NCI-H748 (cell line): ENCODE results near the gene SYT13.

Experiments
- DNase-seq: peaks from one replicate; lab custom pipeline; 2025; ENCODE audit not compliant: unreplicated experiment; lab: John Stamatoyannopoulos, UW

SYT13 gene

GRCh38 chr11:45313171-45313865 is 27.2 kb upstream of the SYT13 start:
- DNase-seq, result no peak

- peak; percentile 31 for DNase-seq
These were observed 19.9 kb upstream of the SYT13 start for GRCh38 chr11:45305874-45306623.

- no peak for DNase-seq
These were observed 18.8 kb upstream of the SYT13 start for GRCh38 chr11:45304992-45305335.

GRCh38 chr11:45304111-45304991 is 18.2 kb upstream of the SYT13 start:
- DNase-seq, result no peak

- DNase-seq, result no peak
These were observed 17.2 kb upstream of the SYT13 start for GRCh38 chr11:45303316-45303715.

GRCh38 chr11:45301537-45302246 is 15.6 kb upstream of the SYT13 start:
- peak; percentile 88 for DNase-seq

- DNase-seq, result no peak
These were observed 14.6 kb upstream of the SYT13 start for GRCh38 chr11:45300715-45301114.

GRCh38 chr11:45298718-45299117 is 12.6 kb upstream of the SYT13 start:
- DNase-seq, result no peak

- DNase-seq, result no peak
These were observed 9.9 kb upstream of the SYT13 start for GRCh38 chr11:45296075-45296474.

- no peak for DNase-seq
These were observed 8.4 kb upstream of the SYT13 start for GRCh38 chr11:45294499-45294898.

GRCh38 chr11:45293566-45294192 is 7.5 kb upstream of the SYT13 start:
- DNase-seq, result peak; percentile 79

GRCh38 chr11:45290586-45290985 is 4.4 kb upstream of the SYT13 start:
- DNase-seq, result no peak

- no peak for DNase-seq
These were observed 3.2 kb upstream of the SYT13 start for GRCh38 chr11:45289369-45289768.

GRCh38 chr11:45288339-45288738 is 2.2 kb upstream of the SYT13 start:
- DNase-seq, result peak; percentile 62

GRCh38 chr11:45287316-45287903 is 1.3 kb upstream of the SYT13 start:
- DNase-seq, result no peak

GRCh38 chr11:45285250-45285828 is 802 bp downstream of the SYT13 start:
- DNase-seq, result peak; percentile 16

- no peak for DNase-seq
These were observed 4.1 kb downstream of the SYT13 start for GRCh38 chr11:45282081-45282480.

GRCh38 chr11:45280449-45280848 is 5.7 kb downstream of the SYT13 start:
- peak; percentile 92 for DNase-seq

- no peak for DNase-seq
These were observed 6.5 kb downstream of the SYT13 start for GRCh38 chr11:45279645-45280044.

- peak; percentile 59 for DNase-seq
These were observed 7.4 kb downstream of the SYT13 start for GRCh38 chr11:45278714-45279113.
